HG02870 (cell line): Measurements from ENCODE around the gene SPATA31D1.

ENCODE experiments used
- ATAC-seq: cut with Tn5 transposase; IDR thresholded peaks from one replicate; pipeline ENCODE4 v1.9.1; 2021; ENCODE audit warnings: mild to moderate bottlenecking, moderate library complexity; ENCODE audit not compliant: unreplicated experiment

The SPATA31D1 gene

DNA sequence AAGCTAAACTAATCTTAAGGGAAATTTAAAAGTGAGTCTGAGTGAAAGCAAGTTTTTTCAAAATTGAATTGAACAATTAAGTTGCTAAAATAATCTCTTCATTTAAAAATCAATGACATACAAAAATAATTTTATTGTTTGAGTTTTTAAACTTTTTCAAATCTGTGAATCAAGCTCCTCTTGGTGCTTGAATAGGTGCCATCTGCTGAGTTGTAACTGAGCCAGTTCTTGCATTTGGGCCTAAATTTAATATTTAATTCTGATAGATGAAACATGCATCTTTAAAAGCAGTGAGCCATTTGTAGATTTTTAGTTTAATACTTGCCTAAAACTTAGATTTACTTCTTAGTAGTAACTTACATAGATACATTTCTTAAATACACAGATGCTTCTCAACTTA is 31.8 kb downstream of the SPATA31D1 start:
- ATAC-seq, result no peak

DNA sequence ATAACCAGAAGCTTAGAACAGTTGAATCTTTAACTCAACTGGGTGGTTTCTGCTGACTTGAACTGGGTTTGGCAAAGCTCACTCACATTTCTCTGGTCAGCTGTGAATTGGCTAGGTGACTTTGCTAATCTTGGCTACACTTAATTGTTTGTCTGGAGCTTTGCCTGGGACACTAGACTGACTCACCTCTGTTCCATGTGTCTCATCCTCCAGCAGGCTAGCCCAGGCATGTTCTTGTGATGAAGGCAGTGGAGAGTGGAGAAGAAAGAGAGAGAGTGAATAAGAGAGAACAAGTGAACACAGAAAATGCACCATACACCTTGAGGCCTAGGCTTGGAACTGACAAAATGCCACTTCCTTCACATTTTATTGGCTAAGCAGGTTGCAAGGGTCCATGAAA is 32.6 kb downstream of the SPATA31D1 start:
- no peak for ATAC-seq

DNA sequence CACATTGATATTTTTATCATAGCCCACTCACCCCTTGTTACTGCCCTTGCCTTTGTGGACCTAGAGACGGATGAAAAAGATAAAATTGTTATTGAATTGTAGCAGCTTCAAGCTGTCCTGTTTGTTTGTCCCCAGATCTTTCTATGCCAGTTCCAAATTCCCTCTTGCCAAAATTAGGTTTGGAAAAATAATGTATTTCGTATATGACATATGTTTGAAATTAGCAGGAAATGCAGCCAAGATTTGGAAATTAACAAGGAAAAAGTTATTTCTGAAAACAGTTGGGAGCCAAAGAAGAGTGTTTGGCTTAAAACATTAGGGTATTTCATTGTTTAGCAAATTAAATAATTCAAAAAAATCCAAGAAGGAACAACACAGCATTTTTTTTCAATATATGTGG is 33.5 kb downstream of the SPATA31D1 start:
- ATAC-seq, result no peak

DNA sequence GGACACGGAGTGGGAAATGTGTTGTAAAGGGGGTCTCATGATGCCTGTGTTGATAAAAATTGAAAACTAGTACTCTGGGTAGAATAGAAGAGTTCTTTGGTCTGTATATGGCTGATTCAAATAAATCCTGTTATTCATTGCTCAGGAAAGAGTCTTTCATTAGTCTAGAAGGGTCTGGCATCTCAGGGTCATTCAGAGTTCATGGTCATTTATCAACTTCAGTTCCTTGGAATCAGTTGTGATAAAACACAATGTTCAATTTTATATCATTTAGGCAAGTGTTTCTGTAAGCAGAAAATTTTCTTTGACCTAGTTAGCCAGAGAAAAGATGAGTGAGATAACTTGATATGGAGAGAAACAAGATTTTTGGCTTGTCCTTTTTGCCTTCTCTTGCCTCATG is 36.3 kb downstream of the SPATA31D1 start:
- no peak for ATAC-seq

DNA sequence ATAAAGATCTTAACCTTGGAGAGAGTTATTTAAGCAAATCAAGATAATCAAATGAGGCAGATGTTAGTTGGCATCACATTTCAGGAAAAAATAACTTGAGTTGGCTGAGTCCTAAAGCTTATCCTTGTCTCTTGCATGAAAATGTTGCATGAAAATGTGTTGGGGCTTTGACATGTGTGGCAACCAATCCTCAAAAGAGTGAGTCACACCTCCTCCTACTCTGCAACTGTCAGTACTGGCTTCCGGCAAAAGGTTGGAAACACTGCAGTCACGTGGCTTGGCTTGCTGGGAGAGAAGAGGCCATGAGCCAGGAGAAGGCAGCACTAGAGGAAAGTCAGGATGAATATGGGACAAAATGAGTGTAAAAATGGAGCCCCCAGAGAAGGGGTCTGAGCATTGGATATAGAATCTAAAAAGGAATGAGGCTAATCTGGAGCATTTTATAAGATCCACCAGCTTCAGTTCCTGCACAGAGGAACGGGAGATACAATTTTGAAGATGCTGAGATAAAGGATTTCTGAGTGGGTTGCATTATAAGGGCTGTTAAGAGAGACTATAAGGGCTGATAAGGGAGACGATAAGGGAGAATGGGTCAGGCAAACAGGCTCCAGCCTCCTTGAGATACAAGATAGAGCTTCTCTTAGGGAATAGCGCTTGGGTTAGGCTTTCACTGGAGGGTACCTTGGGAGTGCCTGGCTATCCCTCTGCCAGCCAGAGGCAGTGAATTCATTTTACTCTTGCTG is 43.1 kb downstream of the SPATA31D1 start:
- no peak for ATAC-seq

DNA sequence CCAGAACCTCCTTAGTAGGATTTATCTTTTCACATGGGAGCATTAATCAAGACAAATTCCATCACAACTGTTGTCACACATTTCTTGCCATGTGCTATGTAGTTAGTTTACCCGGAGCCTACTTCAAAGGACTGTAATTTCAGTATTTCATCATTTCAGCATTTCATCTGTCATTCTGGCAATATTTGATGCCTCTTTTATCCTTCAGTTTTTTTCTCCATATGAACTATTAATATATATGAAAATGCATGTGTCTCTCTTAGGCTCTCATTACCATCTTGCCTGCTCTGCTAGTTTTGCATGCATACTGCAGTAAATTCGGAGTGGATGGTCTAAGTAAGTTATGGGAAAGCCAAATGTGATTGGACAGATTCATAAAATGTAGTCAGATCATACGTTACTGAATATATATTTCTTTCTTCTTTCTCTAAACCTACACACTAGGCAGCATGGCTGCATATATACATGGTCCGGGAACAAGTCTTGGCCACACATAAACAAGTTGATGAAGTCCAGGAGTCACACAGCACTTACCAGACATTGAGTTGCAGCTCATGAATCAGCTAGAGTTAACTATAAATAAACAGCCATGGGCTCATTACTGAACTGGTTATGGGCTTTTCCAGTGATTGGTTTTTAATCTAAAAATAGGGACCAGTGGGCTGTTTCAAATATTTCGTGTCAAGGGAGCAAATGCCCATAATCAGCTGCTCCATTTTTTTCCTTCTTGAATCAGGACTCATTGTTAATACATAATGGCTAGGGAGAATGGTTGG is 46.6 kb downstream of the SPATA31D1 start:
- ATAC-seq, result no peak

DNA sequence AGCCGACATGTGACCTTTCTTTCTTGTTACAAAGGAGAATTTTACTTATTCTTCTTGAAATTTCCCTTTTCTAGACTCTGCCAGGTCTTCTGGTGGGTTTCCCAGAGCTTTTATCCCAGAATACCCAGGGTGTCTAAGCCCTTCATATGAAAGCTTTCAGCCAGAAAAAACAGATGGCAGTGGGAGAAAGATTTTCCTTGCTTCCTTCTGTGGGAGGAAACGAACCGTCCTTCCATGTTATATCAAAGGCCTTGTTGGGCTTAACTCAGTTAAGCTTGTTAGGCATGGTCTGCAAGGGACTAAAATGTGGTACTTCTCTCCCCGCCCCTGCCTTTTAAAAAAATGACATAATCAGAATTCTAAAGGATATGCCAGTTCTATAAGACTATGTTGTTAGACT is 47.5 kb downstream of the SPATA31D1 start:
- no peak for ATAC-seq

DNA sequence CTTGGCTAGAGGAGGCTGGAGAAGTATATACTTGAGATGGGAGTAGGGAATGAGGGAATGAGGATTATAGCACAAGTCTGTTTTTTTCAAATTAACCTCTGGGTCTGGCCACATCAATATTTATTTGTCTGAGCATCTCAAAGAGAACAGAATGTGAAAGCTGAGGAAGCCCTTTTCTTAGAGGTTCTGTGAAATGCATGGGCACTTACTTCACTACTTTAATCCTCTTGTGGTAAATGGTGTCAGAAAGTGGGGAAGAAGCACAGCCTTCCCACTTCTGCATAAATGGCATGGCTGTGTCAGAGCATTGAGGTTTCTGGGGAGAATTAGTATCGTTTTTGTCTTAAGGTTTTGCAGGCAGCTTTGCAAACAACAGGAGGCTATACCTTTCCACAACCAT is 48.6 kb downstream of the SPATA31D1 start:
- ATAC-seq, result no peak

DNA sequence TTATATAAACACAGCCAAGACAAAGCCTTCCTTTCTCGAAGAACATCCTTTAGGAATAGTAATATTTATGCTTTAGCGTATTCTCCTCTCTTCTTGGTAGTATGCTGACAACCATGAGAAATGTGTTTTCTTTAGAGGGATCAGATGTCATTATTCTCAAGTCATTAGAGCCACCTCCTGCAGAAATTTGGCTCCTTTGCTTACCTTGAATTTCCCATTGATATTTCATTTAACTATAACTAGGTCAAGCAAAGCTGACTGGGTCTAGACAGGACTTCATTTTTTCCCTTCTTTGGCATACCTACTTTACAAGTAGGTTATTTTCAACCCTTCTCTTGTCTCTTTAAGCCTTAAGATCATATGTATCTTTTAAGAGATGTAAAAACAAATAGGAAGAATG is 50.3 kb downstream of the SPATA31D1 start:
- ATAC-seq, result no peak
